Lower leg skin (tissue), 4 donors: ENCODE data around the gene CAPN15. TPM values are rescaled to one million over a fixed set of nuclear protein-coding genes. Genes with fewer than 3 reads are reported as not detected.

Experiments
- DNase-seq, 2 donors: peaks; one replicate each; pipeline ENCODE4 v3.0.0-alpha.2; 2019; ENCODE audit warnings: low spot score in 2 of 2
- H3K4me3 ChIP-seq: fragments of 200-600 bp; sonication (generic); 2 replicates; pipeline ENCODE4 v1.5.1; 2017; ENCODE audit warnings: mild to moderate bottlenecking, low read depth; ENCODE audit not compliant: poor library complexity, severe bottlenecking
- POLR2A ChIP-seq, 2 donors: fragments of 450-650 bp; IDR thresholded peaks; one replicate each; pipeline ENCODE4 v1.6.1; 2016 to 2017; ENCODE audit warnings: antibody characterized with exemption in 2 of 2, mild to moderate bottlenecking in 1 of 2, moderate library complexity in 1 of 2
- WGBS, 2 donors: methylation state at CpG; one replicate each; pipeline ENCODE4 v1.1.5; 2018; 5-methylcytosine and 5-hydroxymethylcytosine counted together
- intact Hi-C: fragments of 100-400 bp; cut with DNase I; formaldehyde crosslinking; loops from one replicate; pipeline ENCODE4 v1.15.0; 2023; ENCODE audit warnings: low total_unique reads
- microRNA-seq, 2 donors: library from miRNA; unstranded; fragments of <30 nt; microRNA quantifications; one replicate each; pipeline ENCODE4, GENCODE V29; 2016; ENCODE audit warnings: borderline replicate concordance in 2 of 2, borderline number of aligned reads in 1 of 2
- total RNA-seq, 4 donors: library from RNA; depleted of rRNA; stranded (reverse); fragments of >200 nt; gene quantifications; one replicate each; pipeline ENCODE4 v1.1.0, GENCODE V29; 2016
- TF ChIP-seq, protein P1 (sequence below), 3 donors: fragments of 450-650 bp; IDR thresholded peaks; one replicate each; pipeline ENCODE4 v1.5.1; 2016; ENCODE audit warnings: antibody characterized with exemption in 3 of 3, mild to moderate bottlenecking in 3 of 3, moderate library complexity in 2 of 3

CAPN15 gene
- total RNA-seq, 4 donors from 2014 or later = 80.8 to 95.5 (median 84.6) TPM

DNA sequence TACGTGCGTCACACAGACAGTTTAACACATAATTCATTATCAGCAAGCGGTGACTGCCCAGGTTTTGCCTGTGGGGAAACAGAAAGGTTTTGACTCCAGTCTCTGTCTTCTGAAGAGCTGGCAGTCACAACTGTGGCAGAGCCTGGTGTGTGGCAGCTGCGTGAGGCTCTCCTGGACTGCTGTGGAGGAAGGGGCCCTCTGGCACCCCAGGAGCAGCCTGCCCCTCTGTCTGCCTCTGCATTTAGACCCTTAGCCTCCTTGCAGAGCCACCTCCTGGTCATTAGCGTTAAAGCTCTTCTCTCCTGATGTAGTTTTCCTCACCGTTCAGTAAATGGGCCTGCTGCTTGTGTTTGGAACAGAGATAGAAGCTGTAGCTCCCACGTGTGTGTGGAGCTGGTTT is 73.3 kb downstream of the CAPN15 start:
- no peak overlapping the region for H3K4me3 ChIP-seq
- TF ChIP-seq, protein P1, sequence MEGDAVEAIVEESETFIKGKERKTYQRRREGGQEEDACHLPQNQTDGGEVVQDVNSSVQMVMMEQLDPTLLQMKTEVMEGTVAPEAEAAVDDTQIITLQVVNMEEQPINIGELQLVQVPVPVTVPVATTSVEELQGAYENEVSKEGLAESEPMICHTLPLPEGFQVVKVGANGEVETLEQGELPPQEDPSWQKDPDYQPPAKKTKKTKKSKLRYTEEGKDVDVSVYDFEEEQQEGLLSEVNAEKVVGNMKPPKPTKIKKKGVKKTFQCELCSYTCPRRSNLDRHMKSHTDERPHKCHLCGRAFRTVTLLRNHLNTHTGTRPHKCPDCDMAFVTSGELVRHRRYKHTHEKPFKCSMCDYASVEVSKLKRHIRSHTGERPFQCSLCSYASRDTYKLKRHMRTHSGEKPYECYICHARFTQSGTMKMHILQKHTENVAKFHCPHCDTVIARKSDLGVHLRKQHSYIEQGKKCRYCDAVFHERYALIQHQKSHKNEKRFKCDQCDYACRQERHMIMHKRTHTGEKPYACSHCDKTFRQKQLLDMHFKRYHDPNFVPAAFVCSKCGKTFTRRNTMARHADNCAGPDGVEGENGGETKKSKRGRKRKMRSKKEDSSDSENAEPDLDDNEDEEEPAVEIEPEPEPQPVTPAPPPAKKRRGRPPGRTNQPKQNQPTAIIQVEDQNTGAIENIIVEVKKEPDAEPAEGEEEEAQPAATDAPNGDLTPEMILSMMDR (IDR thresholded peaks at IDR 0.05) = no peak
- DNase-seq = no peak
- intact Hi-C loops = no loop called here
- WGBS, 2 donors = 60 to 64% methylated on average over 7 of the region's 7 CpGs

DNA sequence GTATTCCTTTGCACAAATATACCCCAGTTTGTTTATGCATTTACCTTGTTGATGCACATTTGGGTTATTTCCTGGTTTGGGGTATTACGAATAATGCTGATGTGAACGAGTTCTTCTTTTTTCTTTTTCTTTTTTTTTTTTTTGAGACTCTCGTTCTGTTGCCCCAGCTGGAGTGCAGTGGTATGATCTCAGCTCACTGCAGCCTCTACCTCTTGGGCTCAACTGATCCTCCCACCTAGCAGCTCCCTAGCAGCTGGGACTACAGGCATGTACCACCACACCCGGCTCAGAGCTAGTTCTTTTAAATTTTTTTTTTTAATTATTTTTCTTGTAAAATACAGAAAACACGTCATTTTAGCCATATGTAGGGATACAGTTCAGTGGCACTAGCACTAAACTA is 76.4 kb downstream of the CAPN15 start:
- no peak overlapping the region for H3K4me3 ChIP-seq
- TF ChIP-seq, protein P1 (IDR thresholded peaks at IDR 0.05) = no peak
- no peak for TF ChIP-seq POLR2A (IDR thresholded peaks at IDR 0.05)
- intact Hi-C loops = no loop called here
- 74 to 76% methylated on average over 5 of the region's 5 CpGs for WGBS, 2 donors
- DNase-seq = no peak

Small RNA genes within 50 kb of the gene (microRNA-seq; reads per million reads assigned to microRNA genes)
- gene MIR3176 (0 to 0.68 reads per million in 2 donors), gene MIR5587 (0 reads per million in 2 donors)

Other genes starting within 250 kb of the CAPN15 start
- gene ARHGDIG, start 247.1 kb upstream of the CAPN15 start, total RNA-seq = not detected
- gene PDIA2, start 244.5 kb upstream of the CAPN15 start, total RNA-seq = under 1 TPM in 3 of 4 donors, not detected in 1; 0.12 to 0.45 (median 0.23) TPM
- 10 to 100 TPM; 37.9 to 45.7 (median 40.6) TPM for gene AXIN1, start 175.0 kb upstream of the CAPN15 start, total RNA-seq
- gene MRPL28, start 157.2 kb upstream of the CAPN15 start, total RNA-seq = 10 to 100 TPM; 55.1 to 70.8 (median 61.6) TPM
- 10 to 100 TPM; 13.8 to 30.0 (median 19.4) TPM for gene PGAP6, start 145.7 kb upstream of the CAPN15 start, total RNA-seq
- 10 to 100 TPM; 15.4 to 29.8 (median 19.5) TPM for gene NME4, start 130.5 kb upstream of the CAPN15 start, total RNA-seq
- 10 to 100 TPM; 14.0 to 21.0 (median 18.8) TPM for gene DECR2, start 125.8 kb upstream of the CAPN15 start, total RNA-seq
- 10 to 100 TPM; 22.1 to 66.3 (median 27.7) TPM for gene RAB11FIP3, start 102.1 kb upstream of the CAPN15 start, total RNA-seq
- not detected for gene PRR35, start 32.7 kb downstream of the CAPN15 start, total RNA-seq
- gene NHLRC4, start 39.3 kb downstream of the CAPN15 start, total RNA-seq = 1 to 10 TPM in 1 of 4 donors, under 1 TPM in 3; 0.49 to 1.0 (median 0.57) TPM
- 10 to 100 TPM; 33.2 to 46.1 (median 43.5) TPM for gene PIGQ, start 42.3 kb downstream of the CAPN15 start, total RNA-seq
- 100 to 1,000 TPM; 103 to 161 (median 122) TPM for gene RAB40C, start 62.4 kb downstream of the CAPN15 start, total RNA-seq
- 1 to 10 TPM; 1.3 to 5.0 (median 2.8) TPM for gene WFIKKN1, start 103.3 kb downstream of the CAPN15 start, total RNA-seq
- 100 to 1,000 TPM; 108 to 161 (median 111) TPM for gene METTL26, start 108.6 kb downstream of the CAPN15 start, total RNA-seq
- gene MCRIP2, start 114.1 kb downstream of the CAPN15 start, total RNA-seq = 10 to 100 TPM; 10.5 to 31.3 (median 23.2) TPM
- gene WDR90, start 121.7 kb downstream of the CAPN15 start, total RNA-seq = 10 to 100 TPM; 11.1 to 32.1 (median 18.9) TPM
- 10 to 100 TPM; 36.1 to 86.7 (median 58.7) TPM for gene RHOT2, start 140.4 kb downstream of the CAPN15 start, total RNA-seq
- gene RHBDL1, start 148.0 kb downstream of the CAPN15 start, total RNA-seq = 1 to 10 TPM; 1.4 to 5.3 (median 2.6) TPM
- gene STUB1, start 152.7 kb downstream of the CAPN15 start, total RNA-seq = 100 to 1,000 TPM; 195 to 272 (median 198) TPM
- 10 to 100 TPM; 41.8 to 90.5 (median 82.3) TPM for gene JMJD8, start 156.6 kb downstream of the CAPN15 start, total RNA-seq
- 10 to 100 TPM; 13.8 to 21.8 (median 15.5) TPM for gene WDR24, start 162.7 kb downstream of the CAPN15 start, total RNA-seq
- gene FBXL16, start 178.1 kb downstream of the CAPN15 start, total RNA-seq = 10 to 100 TPM; 18.3 to 33.6 (median 25.2) TPM
- gene METRN, start 187.4 kb downstream of the CAPN15 start, total RNA-seq = 10 to 100 TPM; 24.2 to 48.4 (median 36.0) TPM
- gene ANTKMT, start 193.4 kb downstream of the CAPN15 start, total RNA-seq = 10 to 100 TPM; 24.9 to 42.4 (median 32.1) TPM
- under 1 TPM in 2 of 4 donors, not detected in 2; 0.52 to 0.55 TPM for gene CCDC78, start 198.7 kb downstream of the CAPN15 start, total RNA-seq
- gene HAGHL, start 199.4 kb downstream of the CAPN15 start, total RNA-seq = 1 to 10 TPM; 4.5 to 6.3 (median 6.0) TPM
- 10 to 100 TPM; 34.7 to 75.8 (median 42.2) TPM for gene CIAO3, start 213.3 kb downstream of the CAPN15 start, total RNA-seq
- 1 to 10 TPM in 3 of 4 donors, not detected in 1; 1.1 to 4.3 (median 4.0) TPM for gene MSLN, start 233.0 kb downstream of the CAPN15 start, total RNA-seq